GM23338 (cell line): ENCODE measurements around the gene MORC4. TPM values are rescaled to one million over a fixed set of nuclear protein-coding genes. Genes with fewer than 3 reads are reported as not detected.

ENCODE experiments used
- ATAC-seq: fragments of 200-7000 bp; cut with Tn5 transposase; 3 replicates; pipeline ENCODE4 v1.9.1; 2020
- DNase-seq: peaks from one replicate; pipeline ENCODE4 v3.0.0-alpha.2; 2015; ENCODE audit warnings: low spot score
- H2AFZ ChIP-seq: fragments of 200-600 bp; sonication (generic); 2 replicates; pipeline ENCODE4 v1.8.0; 2016; ENCODE audit warnings: antibody characterized with exemption, mild to moderate bottlenecking, moderate library complexity
- H3F3A ChIP-seq: fragments of 200-600 bp; sonication (generic); replicated peaks from 2 replicates; pipeline ENCODE4 v1.8.0; 2017; ENCODE audit warnings: antibody characterized with exemption, mixed run types, low read depth
- H3K27ac ChIP-seq: fragments of 200-600 bp; sonication (generic); 2 replicates; pipeline ENCODE4 v1.6.1; 2016; ENCODE audit warnings: low read depth
- H3K27me3 ChIP-seq: fragments of 200-600 bp; sonication (generic); 2 replicates; pipeline ENCODE4 v1.8.0; 2016; ENCODE audit warnings: mild to moderate bottlenecking, mixed run types, moderate library complexity; ENCODE audit not compliant: insufficient read depth
- H3K36me3 ChIP-seq: fragments of 200-600 bp; sonication (generic); 2 replicates; pipeline ENCODE4 v1.8.0; 2016; ENCODE audit warnings: mild to moderate bottlenecking; ENCODE audit not compliant: insufficient read depth
- H3K4me1 ChIP-seq: fragments of 200-600 bp; sonication (generic); 2 replicates; pipeline ENCODE4 v1.8.0; 2016; ENCODE audit warnings: mild to moderate bottlenecking, moderate library complexity; ENCODE audit not compliant: insufficient read depth
- H3K4me2 ChIP-seq: fragments of 200-600 bp; sonication (generic); 2 replicates; pipeline ENCODE4 v1.7.1; 2017; ENCODE audit warnings: mixed run types
- H3K4me3 ChIP-seq: fragments of 200-600 bp; sonication (generic); 2 replicates; pipeline ENCODE4 v1.6.1; 2016; ENCODE audit warnings: mixed run types
- H3K79me2 ChIP-seq: fragments of 200-600 bp; sonication (generic); replicated peaks from 2 replicates; pipeline ENCODE4 v1.8.0; 2017; ENCODE audit warnings: mild to moderate bottlenecking; ENCODE audit not compliant: insufficient read depth
- H3K9me2 ChIP-seq: fragments of 200-600 bp; sonication (generic); 2 replicates; pipeline ENCODE4 v1.8.0; 2017; ENCODE audit not compliant: insufficient read depth
- H4K20me1 ChIP-seq: fragments of 200-600 bp; sonication (generic); replicated peaks from 2 replicates; pipeline ENCODE4 v1.8.0; 2017; ENCODE audit warnings: mild to moderate bottlenecking; ENCODE audit not compliant: insufficient read depth
- H3K27ac Mint-ChIP-seq: 2 replicates; pipeline ENCODE4 v1.8.0; 2020; ENCODE audit warnings: inconsistent platforms, mild to moderate bottlenecking, moderate library complexity, mixed read lengths
- H3K27me3 Mint-ChIP-seq: 3 replicates; pipeline ENCODE4 v1.8.0; 2022; ENCODE audit warnings: low read depth, mild to moderate bottlenecking, moderate library complexity, mixed read lengths, inconsistent platforms; ENCODE audit not compliant: insufficient read depth, poor library complexity
- H3K36me3 Mint-ChIP-seq: 3 replicates; pipeline ENCODE4 v1.8.0; 2021; ENCODE audit warnings: low read depth, mild to moderate bottlenecking, inconsistent platforms, moderate library complexity, mixed read lengths
- H3K4me1 Mint-ChIP-seq: 3 replicates; pipeline ENCODE4 v1.8.0; 2020; ENCODE audit warnings: mild to moderate bottlenecking, inconsistent platforms, mixed read lengths
- H3K4me3 Mint-ChIP-seq: 3 replicates; pipeline ENCODE4 v1.8.0; 2021; ENCODE audit warnings: moderate library complexity, mild to moderate bottlenecking, inconsistent platforms, mixed read lengths
- H3K9me3 Mint-ChIP-seq: 3 replicates; pipeline ENCODE4 v1.8.0; 2020; ENCODE audit warnings: moderate library complexity, mild to moderate bottlenecking, inconsistent platforms, mixed read lengths
- CREB1 ChIP-seq: fragments of 250-450 bp; sonication (Bioruptor Pico); IDR thresholded peaks from 2 replicates; pipeline ENCODE4 v1.5.0; 2020; ENCODE audit warnings: low read depth, mild to moderate bottlenecking, moderate library complexity
- CTCF ChIP-seq, 2 experiments: fragments of 200-600 bp in 1 of 2; sonication (generic) in 1 of 2; conservative IDR thresholded peaks; 2 replicates each; pipeline versions ENCODE4 v1.5.1 to v1.6.1; 2016 to 2017; ENCODE audit warnings: antibody characterized with exemption in 2 of 2, low read depth in 2 of 2, mild to moderate bottlenecking in 2 of 2, moderate library complexity in 1 of 2
- ETS1 ChIP-seq: IDR thresholded peaks from 2 replicates; pipeline ENCODE4 v1.6.1; 2016; ENCODE audit warnings: antibody characterized with exemption
- EZH2 ChIP-seq: fragments of 200-600 bp; sonication (generic); IDR thresholded peaks from one replicate; pipeline ENCODE4 v1.8.0; 2017; ENCODE audit warnings: antibody characterized with exemption, mild to moderate bottlenecking, low read depth; ENCODE audit not compliant: unreplicated experiment
- EZH2phosphoT487 ChIP-seq: fragments of 200-600 bp; sonication (generic); IDR thresholded peaks from one replicate; pipeline ENCODE4 v1.8.1; 2018; ENCODE audit warnings: antibody characterized with exemption; ENCODE audit not compliant: unreplicated experiment
- JUNB ChIP-seq: IDR thresholded peaks from one replicate; pipeline ENCODE4 v1.6.1; 2016; ENCODE audit warnings: antibody characterized with exemption; ENCODE audit not compliant: unreplicated experiment
- NANOG ChIP-seq: IDR thresholded peaks from 2 replicates; pipeline ENCODE4 v1.6.1; 2016; ENCODE audit warnings: antibody characterized with exemption, borderline replicate concordance
- POLR2AphosphoS5 ChIP-seq: IDR thresholded peaks from 2 replicates; pipeline ENCODE4 v1.6.1; 2016; ENCODE audit warnings: antibody characterized with exemption, low read depth
- REST ChIP-seq: IDR thresholded peaks from one replicate; pipeline ENCODE4 v1.6.1; 2018; ENCODE audit warnings: antibody characterized with exemption; ENCODE audit not compliant: unreplicated experiment
- STAT1 ChIP-seq: IDR thresholded peaks from one replicate; pipeline ENCODE4 v1.6.1; 2016; ENCODE audit warnings: antibody characterized with exemption; ENCODE audit not compliant: unreplicated experiment
- ZNF114 ChIP-seq: fragments of 250-450 bp; sonication (Bioruptor Pico); IDR thresholded peaks from 2 replicates; pipeline ENCODE4 v1.5.0; 2020; ENCODE audit warnings: mild to moderate bottlenecking, moderate library complexity
- ZNF331 ChIP-seq: fragments of 250-450 bp; sonication (Bioruptor Pico); IDR thresholded peaks from 2 replicates; pipeline ENCODE4 v1.5.0; 2020; ENCODE audit warnings: low read depth, mild to moderate bottlenecking, moderate library complexity
- polyA plus RNA-seq: library from polyadenylated mRNA; unstranded; fragments of >200 nt; fragmentation: Nextera tagmentation; extraction: Ambion mirVana; gene quantifications from 2 replicates; pipeline ENCODE4 v1.2.1, GENCODE V29; 2016
- total RNA-seq: library from RNA; depleted of rRNA; stranded (reverse); fragments of >200 nt; shearing (Covaris generic); gene quantifications from 2 replicates; pipeline ENCODE4 v1.2.3, GENCODE V29; 2014
- TF ChIP-seq, protein P1 (sequence below): fragments of 250-450 bp; sonication (Bioruptor Pico); IDR thresholded peaks from 2 replicates; pipeline ENCODE4 v1.5.0; 2020; ENCODE audit warnings: mild to moderate bottlenecking, moderate library complexity

The MORC4 gene
- total and polyA plus RNA-seq, 2 experiments from 2014 or later = 1.6 to 1.7 TPM

DNA sequence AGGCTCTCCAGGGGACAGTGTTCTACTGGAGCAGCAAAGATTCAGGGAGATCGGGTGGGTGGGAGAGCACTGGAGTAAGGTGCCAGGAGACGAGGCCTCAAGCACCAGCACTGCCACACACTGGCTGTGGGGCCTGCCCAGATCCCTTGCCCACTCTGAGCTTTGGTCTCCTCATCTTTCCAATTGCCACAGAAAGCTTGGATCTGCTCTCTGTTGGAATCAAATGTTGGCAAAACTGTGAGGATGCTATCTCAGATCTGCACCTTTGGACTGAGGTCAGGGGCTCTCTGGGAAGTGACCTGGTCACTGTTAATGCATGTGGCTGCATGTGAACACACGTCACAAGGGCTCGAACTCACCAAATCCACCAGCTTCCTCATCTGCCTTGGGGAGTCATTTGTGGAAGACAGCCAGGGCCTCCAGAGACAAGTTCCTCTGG, 98.2 kb downstream of the MORC4 start:
- peaks cover 7% of the 10 kb centered on the region; the same call in 2 of the 3 replicates for H3K4me1 Mint-ChIP-seq
- H3K27me3 ChIP-seq = no peaks in the 10 kb centered on the region
- H3K4me1 ChIP-seq = no peaks in the 10 kb centered on the region
- no peaks in the 10 kb centered on the region for H3K79me2 ChIP-seq
- H3K9me2 ChIP-seq = no peaks in the 10 kb centered on the region
- DNase-seq (no peak), ATAC-seq (no peak)
- no peak overlapping the region for H2AFZ ChIP-seq
- no peak for TF ChIP-seq CREB1 (CRISPR knock-in tag)
- TF ChIP-seq ZNF331 (CRISPR knock-in tag) = no peak
- no peak for TF ChIP-seq POLR2AphosphoS5
- TF ChIP-seq CTCF (conservative IDR thresholded peaks at IDR 0.05; ENCODE audit: low read depth in 2 of 2) = no peak
- no peak for TF ChIP-seq NANOG
- no peak for TF ChIP-seq JUNB
- no peak for TF ChIP-seq REST
- TF ChIP-seq ETS1 = no peak
- no peak for TF ChIP-seq EZH2phosphoT487
- TF ChIP-seq, protein P1, sequence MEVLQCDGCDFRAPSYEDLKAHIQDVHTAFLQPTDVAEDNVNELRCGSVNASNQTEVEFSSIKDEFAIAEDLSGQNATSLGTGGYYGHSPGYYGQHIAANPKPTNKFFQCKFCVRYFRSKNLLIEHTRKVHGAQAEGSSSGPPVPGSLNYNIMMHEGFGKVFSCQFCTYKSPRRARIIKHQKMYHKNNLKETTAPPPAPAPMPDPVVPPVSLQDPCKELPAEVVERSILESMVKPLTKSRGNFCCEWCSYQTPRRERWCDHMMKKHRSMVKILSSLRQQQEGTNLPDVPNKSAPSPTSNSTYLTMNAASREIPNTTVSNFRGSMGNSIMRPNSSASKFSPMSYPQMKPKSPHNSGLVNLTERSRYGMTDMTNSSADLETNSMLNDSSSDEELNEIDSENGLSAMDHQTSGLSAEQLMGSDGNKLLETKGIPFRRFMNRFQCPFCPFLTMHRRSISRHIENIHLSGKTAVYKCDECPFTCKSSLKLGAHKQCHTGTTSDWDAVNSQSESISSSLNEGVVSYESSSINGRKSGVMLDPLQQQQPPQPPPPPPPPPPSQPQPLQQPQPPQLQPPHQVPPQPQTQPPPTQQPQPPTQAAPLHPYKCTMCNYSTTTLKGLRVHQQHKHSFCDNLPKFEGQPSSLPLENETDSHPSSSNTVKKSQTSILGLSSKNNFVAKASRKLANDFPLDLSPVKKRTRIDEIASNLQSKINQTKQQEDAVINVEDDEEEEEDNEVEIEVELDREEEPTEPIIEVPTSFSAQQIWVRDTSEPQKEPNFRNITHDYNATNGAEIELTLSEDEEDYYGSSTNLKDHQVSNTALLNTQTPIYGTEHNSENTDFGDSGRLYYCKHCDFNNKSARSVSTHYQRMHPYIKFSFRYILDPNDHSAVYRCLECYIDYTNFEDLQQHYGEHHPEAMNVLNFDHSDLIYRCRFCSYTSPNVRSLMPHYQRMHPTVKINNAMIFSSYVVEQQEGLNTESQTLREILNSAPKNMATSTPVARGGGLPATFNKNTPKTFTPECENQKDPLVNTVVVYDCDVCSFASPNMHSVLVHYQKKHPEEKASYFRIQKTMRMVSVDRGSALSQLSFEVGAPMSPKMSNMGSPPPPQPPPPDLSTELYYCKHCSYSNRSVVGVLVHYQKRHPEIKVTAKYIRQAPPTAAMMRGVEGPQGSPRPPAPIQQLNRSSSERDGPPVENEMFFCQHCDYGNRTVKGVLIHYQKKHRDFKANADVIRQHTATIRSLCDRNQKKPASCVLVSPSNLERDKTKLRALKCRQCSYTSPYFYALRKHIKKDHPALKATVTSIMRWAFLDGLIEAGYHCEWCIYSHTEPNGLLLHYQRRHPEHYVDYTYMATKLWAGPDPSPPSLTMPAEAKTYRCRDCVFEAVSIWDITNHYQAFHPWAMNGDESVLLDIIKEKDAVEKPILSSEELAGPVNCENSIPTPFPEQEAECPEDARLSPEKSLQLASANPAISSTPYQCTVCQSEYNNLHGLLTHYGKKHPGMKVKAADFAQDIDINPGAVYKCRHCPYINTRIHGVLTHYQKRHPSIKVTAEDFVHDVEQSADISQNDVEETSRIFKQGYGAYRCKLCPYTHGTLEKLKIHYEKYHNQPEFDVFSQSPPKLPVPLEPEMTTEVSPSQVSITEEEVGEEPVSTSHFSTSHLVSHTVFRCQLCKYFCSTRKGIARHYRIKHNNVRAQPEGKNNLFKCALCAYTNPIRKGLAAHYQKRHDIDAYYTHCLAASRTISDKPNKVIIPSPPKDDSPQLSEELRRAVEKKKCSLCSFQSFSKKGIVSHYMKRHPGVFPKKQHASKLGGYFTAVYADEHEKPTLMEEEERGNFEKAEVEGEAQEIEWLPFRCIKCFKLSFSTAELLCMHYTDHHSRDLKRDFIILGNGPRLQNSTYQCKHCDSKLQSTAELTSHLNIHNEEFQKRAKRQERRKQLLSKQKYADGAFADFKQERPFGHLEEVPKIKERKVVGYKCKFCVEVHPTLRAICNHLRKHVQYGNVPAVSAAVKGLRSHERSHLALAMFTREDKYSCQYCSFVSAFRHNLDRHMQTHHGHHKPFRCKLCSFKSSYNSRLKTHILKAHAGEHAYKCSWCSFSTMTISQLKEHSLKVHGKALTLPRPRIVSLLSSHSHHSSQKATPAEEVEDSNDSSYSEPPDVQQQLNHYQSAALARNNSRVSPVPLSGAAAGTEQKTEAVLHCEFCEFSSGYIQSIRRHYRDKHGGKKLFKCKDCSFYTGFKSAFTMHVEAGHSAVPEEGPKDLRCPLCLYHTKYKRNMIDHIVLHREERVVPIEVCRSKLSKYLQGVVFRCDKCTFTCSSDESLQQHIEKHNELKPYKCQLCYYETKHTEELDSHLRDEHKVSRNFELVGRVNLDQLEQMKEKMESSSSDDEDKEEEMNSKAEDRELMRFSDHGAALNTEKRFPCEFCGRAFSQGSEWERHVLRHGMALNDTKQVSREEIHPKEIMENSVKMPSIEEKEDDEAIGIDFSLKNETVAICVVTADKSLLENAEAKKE (CRISPR knock-in tag) = no peak
- TF ChIP-seq EZH2 = no peak
- no peak for TF ChIP-seq STAT1
- TF ChIP-seq ZNF114 (CRISPR knock-in tag) = no peak
- H4K20me1 ChIP-seq = no peaks in the 10 kb centered on the region
- no peaks in the 10 kb centered on the region for H3K27me3 Mint-ChIP-seq
- no peaks in the 10 kb centered on the region for H3F3A ChIP-seq
- H3K9me3 Mint-ChIP-seq = no peaks in the 10 kb centered on the region
- no peak overlapping the region for H3K27ac Mint-ChIP-seq
- no peak overlapping the region for H3K27ac ChIP-seq
- H3K36me3 Mint-ChIP-seq = no peaks in the 10 kb centered on the region
- H3K4me2 ChIP-seq = no peak overlapping the region
- H3K4me3 Mint-ChIP-seq = no peak overlapping the region
- H3K4me3 ChIP-seq = no peak overlapping the region
- H3K36me3 ChIP-seq = no peaks in the 10 kb centered on the region
